GM18951 (cell line): ENCODE measurements around the gene RETN.
A peak's percentile ranks its signal among the peaks of the same experiment; 100 is the strongest.

Experiments used
- POLR2A ChIP-seq: IDR thresholded peaks from 4 replicates; pipeline ENCODE4 v1.6.1; 2011; ENCODE audit warnings: mild to moderate bottlenecking; ENCODE audit not compliant: insufficient read length, insufficient read depth; ENCODE audit errors: extremely low read depth
- in situ Hi-C: fragments of 300-500 bp; cut with MboI; formaldehyde crosslinking; loops from one replicate; pipeline ENCODE4 v1.12.0; 2022; ENCODE audit warnings: low sequenced_read_pairs, mixed read lengths, inconsistent platforms; ENCODE audit not compliant: unreplicated experiment

RETN gene

GRCh38 chr19:7704280-7705060 is 35.6 kb downstream of the RETN start:
- in situ Hi-C loops, result no loop called here
- TF ChIP-seq POLR2A, result no peak

- in situ Hi-C loops, result no loop called here
- peak; percentile 35 for TF ChIP-seq POLR2A
These were observed 36.7 kb downstream of the RETN start for GRCh38 chr19:7705387-7706187.

- in situ Hi-C loops, result no loop called here
- TF ChIP-seq POLR2A, result no peak
These were observed 37.5 kb downstream of the RETN start for GRCh38 chr19:7706188-7706954.

GRCh38 chr19:7706955-7707456 is 38.2 kb downstream of the RETN start:
- TF ChIP-seq POLR2A, result no peak
- in situ Hi-C loops, result no loop called here

GRCh38 chr19:7709932-7710460 is 41.1 kb downstream of the RETN start:
- no peak for TF ChIP-seq POLR2A
- in situ Hi-C loops, result no loop called here

GRCh38 chr19:7710616-7711015 is 41.8 kb downstream of the RETN start:
- no peak for TF ChIP-seq POLR2A
- in situ Hi-C loops, result no loop called here

GRCh38 chr19:7715671-7716070 is 46.8 kb downstream of the RETN start:
- in situ Hi-C loops, result no loop called here

GRCh38 chr19:7716762-7717161 is 47.9 kb downstream of the RETN start:
- in situ Hi-C loops, result no loop called here
- no peak for TF ChIP-seq POLR2A

More at GRCh38 chr19:7715671-7716070, 46.8 kb downstream of the RETN start:
- no peak for TF ChIP-seq POLR2A

- in situ Hi-C loops, result no loop called here
- no peak for TF ChIP-seq POLR2A
These were observed 49.8 kb downstream of the RETN start for GRCh38 chr19:7718668-7719067.
